ENCODE results near the gene ENTPD2.

GRCh38 chr9:137014776-137015539, 38.9 kb downstream of the ENTPD2 start:
- TF ChIP-seq ZNF274 (IDR thresholded peaks at IDR 0.05; ENCODE audit: low read depth, low read length): no peak
- TF ChIP-seq, protein P1, sequence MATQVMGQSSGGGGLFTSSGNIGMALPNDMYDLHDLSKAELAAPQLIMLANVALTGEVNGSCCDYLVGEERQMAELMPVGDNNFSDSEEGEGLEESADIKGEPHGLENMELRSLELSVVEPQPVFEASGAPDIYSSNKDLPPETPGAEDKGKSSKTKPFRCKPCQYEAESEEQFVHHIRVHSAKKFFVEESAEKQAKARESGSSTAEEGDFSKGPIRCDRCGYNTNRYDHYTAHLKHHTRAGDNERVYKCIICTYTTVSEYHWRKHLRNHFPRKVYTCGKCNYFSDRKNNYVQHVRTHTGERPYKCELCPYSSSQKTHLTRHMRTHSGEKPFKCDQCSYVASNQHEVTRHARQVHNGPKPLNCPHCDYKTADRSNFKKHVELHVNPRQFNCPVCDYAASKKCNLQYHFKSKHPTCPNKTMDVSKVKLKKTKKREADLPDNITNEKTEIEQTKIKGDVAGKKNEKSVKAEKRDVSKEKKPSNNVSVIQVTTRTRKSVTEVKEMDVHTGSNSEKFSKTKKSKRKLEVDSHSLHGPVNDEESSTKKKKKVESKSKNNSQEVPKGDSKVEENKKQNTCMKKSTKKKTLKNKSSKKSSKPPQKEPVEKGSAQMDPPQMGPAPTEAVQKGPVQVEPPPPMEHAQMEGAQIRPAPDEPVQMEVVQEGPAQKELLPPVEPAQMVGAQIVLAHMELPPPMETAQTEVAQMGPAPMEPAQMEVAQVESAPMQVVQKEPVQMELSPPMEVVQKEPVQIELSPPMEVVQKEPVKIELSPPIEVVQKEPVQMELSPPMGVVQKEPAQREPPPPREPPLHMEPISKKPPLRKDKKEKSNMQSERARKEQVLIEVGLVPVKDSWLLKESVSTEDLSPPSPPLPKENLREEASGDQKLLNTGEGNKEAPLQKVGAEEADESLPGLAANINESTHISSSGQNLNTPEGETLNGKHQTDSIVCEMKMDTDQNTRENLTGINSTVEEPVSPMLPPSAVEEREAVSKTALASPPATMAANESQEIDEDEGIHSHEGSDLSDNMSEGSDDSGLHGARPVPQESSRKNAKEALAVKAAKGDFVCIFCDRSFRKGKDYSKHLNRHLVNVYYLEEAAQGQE (IDR thresholded peaks at IDR 0.05; ENCODE audit: low read depth): no peak
- TF ChIP-seq CTCF (IDR thresholded peaks at IDR 0.05 in 2 of 3, conservative IDR thresholded peaks at IDR 0.05 in 1 of 3; ENCODE audit: borderline replicate concordance in 1 of 3, insufficient read depth in 1 of 3, low read depth in 2 of 3, low read length in 2 of 3): no peak
- no peak for TF ChIP-seq CEBPB (IDR thresholded peaks at IDR 0.05; ENCODE audit: low read depth)
- no peak for TF ChIP-seq RAD21 (IDR thresholded peaks at IDR 0.05; ENCODE audit: low read depth)
- TF ChIP-seq ZFX (IDR thresholded peaks at IDR 0.05): no peak
- TF ChIP-seq, protein P2, sequence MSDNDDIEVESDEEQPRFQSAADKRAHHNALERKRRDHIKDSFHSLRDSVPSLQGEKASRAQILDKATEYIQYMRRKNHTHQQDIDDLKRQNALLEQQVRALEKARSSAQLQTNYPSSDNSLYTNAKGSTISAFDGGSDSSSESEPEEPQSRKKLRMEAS (IDR thresholded peaks at IDR 0.05): no peak
- TF ChIP-seq FOSL1 (IDR thresholded peaks at IDR 0.05; ENCODE audit: low read depth): no peak
- TF ChIP-seq JUND (IDR thresholded peaks at IDR 0.05): no peak
- TF ChIP-seq POLR2A (IDR thresholded peaks at IDR 0.05; ENCODE audit: borderline replicate concordance, extremely low read depth, insufficient read depth, insufficient read length): no peak
- TF ChIP-seq, protein P3, sequence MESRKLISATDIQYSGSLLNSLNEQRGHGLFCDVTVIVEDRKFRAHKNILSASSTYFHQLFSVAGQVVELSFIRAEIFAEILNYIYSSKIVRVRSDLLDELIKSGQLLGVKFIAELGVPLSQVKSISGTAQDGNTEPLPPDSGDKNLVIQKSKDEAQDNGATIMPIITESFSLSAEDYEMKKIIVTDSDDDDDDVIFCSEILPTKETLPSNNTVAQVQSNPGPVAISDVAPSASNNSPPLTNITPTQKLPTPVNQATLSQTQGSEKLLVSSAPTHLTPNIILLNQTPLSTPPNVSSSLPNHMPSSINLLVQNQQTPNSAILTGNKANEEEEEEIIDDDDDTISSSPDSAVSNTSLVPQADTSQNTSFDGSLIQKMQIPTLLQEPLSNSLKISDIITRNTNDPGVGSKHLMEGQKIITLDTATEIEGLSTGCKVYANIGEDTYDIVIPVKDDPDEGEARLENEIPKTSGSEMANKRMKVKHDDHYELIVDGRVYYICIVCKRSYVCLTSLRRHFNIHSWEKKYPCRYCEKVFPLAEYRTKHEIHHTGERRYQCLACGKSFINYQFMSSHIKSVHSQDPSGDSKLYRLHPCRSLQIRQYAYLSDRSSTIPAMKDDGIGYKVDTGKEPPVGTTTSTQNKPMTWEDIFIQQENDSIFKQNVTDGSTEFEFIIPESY (IDR thresholded peaks at IDR 0.05; ENCODE audit: extremely low read depth, insufficient replicate concordance, low read length): no peak
- TF ChIP-seq EZH2phosphoT487 (IDR thresholded peaks at IDR 0.05; ENCODE audit: borderline replicate concordance): no peak

Measured in HCT116 (cell line).